Right lobe of liver (tissue), 4 donors: Measurements from ENCODE around the gene ST8SIA2.

Source experiments
- CTCF ChIP-seq, 4 donors: fragments of 200-600 bp in 3 of 4; fragments of 450-650 bp in 1 of 4; IDR thresholded peaks; one replicate each; pipeline versions ENCODE4 v1.5.1 to v1.8.0; 2016 to 2022; ENCODE audit warnings: antibody characterized with exemption in 4 of 4, mild to moderate bottlenecking in 2 of 4
- POLR2A ChIP-seq: fragments of 450-650 bp; IDR thresholded peaks from one replicate; pipeline ENCODE4 v1.6.1; 2017; ENCODE audit warnings: antibody characterized with exemption, mild to moderate bottlenecking
- donor health status: DM: no; HTN: no; CAD: no.
- donor health status: DM: no; HTN: no; CAD: no.
- donor health status: DM: no; HTN: yes; CAD: no.

- TF ChIP-seq POLR2A = no peak
- no peak for TF ChIP-seq CTCF (IDR thresholded peaks at IDR 0.05)
Measured at GRCh38 chr15:92407916-92408315, 14.2 kb downstream of the ST8SIA2 start.
